K562 (cell line): ENCODE measurements around the gene SLC22A16. TPM values are rescaled to one million over a fixed set of nuclear protein-coding genes. Genes with fewer than 3 reads are reported as not detected.

Experiments
- ATAC-seq: fragments of 200-7000 bp; cut with Tn5 transposase; 3 replicates; pipeline ENCODE4 v1.9.1; 2020; ENCODE audit warnings: moderate library complexity
- BruUV-seq: library from RNA; stranded (reverse); fragments of 400-500 nt; replicated peaks from 2 replicates; lab custom pipeline; 2021; lab: Mats Ljungman, UMichigan
- CTCF ChIA-PET: fragments of 300-600 bp; formaldehyde crosslinking; extraction: SDS; loops from one replicate; lab custom pipeline; 2021; ENCODE audit warnings: low intra/inter-chr PET ratio; lab: Yijun Ruan, JAX
- POLR2A ChIA-PET: fragments of 300-600, 350-650 bp; sonication (Branson Sonifier 250); formaldehyde crosslinking; extraction: SDS; loops from one replicate; lab custom pipeline; 2021; ENCODE audit warnings: antibody characterized with exemption, inconsistent platforms; lab: Yijun Ruan, JAX
- DNase-seq, 4 experiments: peaks; one replicate each; pipeline versions ENCODE4 v3.0.0 to v3.0.0-alpha.2; 2011 to 2018; ENCODE audit warnings: low spot score in 3 of 4, mixed read lengths in 3 of 4; ENCODE audit errors: extremely low read depth in 1 of 4
- FAIRE-seq: peaks from 2 replicates; lab custom pipeline; 2011; peaks lifted over from hg19 to GRCh38; lab: Jason Lieb, UNC
- H2AFZ ChIP-seq: 2 replicates; pipeline ENCODE4 v1.6.0; 2011; ENCODE audit warnings: low read depth, low read length, control low read depth, inconsistent platforms
- H3K27ac ChIP-seq: fragments of 200-600 bp; 3 replicates; pipeline ENCODE4 v1.8.0; 2011; ENCODE audit warnings: low read depth, mild to moderate bottlenecking, control low read depth, inconsistent platforms, low read length, moderate library complexity, mixed read lengths; ENCODE audit errors: extremely low read depth
- H3K27me3 ChIP-seq, 2 experiments: fragments of 300-600 bp in 1 of 2; 2 replicates in 1 of 2; 3 replicates in 1 of 2; pipeline versions ENCODE4 v1.6.0 to v1.8.0; 2011; ENCODE audit warnings: inconsistent platforms in 2 of 2, low read length in 2 of 2, mild to moderate bottlenecking in 1 of 2, mixed read lengths in 1 of 2, moderate library complexity in 1 of 2; ENCODE audit not compliant: control insufficient read depth in 2 of 2, insufficient read depth in 2 of 2
- H3K36me3 ChIP-seq: fragments of 300-600 bp; 3 replicates; pipeline ENCODE4 v1.8.0; 2011; ENCODE audit warnings: mild to moderate bottlenecking, low read length, inconsistent platforms; ENCODE audit not compliant: control insufficient read depth, insufficient read depth
- H3K4me1 ChIP-seq, 2 experiments: fragments of 200-600 bp in 1 of 2; replicated peaks in 1 of 2; 2 replicates in 1 of 2; 3 replicates in 1 of 2; pipeline versions ENCODE4 v1.5.1 to v1.8.0; 2011; ENCODE audit warnings: inconsistent platforms in 2 of 2, low read length in 2 of 2, mild to moderate bottlenecking in 1 of 2, mixed read lengths in 1 of 2, moderate library complexity in 1 of 2; ENCODE audit not compliant: control insufficient read depth in 2 of 2, insufficient read depth in 2 of 2
- H3K4me2 ChIP-seq: 2 replicates; pipeline ENCODE4 v1.6.1; 2011; ENCODE audit warnings: low read length, control low read depth, inconsistent platforms, mixed read lengths; ENCODE audit not compliant: insufficient read depth
- H3K4me3 ChIP-seq: fragments of 200-600 bp; sonication (generic), shearing (Covaris generic); 2 replicates; pipeline ENCODE4 v1.5.1; 2016; ENCODE audit warnings: control low read depth, inconsistent platforms
- H3K79me2 ChIP-seq: fragments of 200-600 bp; 3 replicates; pipeline ENCODE4 v1.8.0; 2011; ENCODE audit warnings: low read length, inconsistent platforms; ENCODE audit not compliant: control insufficient read depth, insufficient read depth
- H3K9ac ChIP-seq, 2 experiments: 2 replicates each; pipeline versions ENCODE4 v1.6.0 to v1.6.1; 2011; ENCODE audit warnings: low read depth in 2 of 2, low read length in 2 of 2, control low read depth in 1 of 2, inconsistent platforms in 1 of 2, mild to moderate bottlenecking in 1 of 2, mixed read lengths in 1 of 2; ENCODE audit not compliant: insufficient read depth in 1 of 2
- H3K9me1 ChIP-seq: one replicate; pipeline ENCODE4 v1.6.0; 2011; ENCODE audit warnings: inconsistent platforms, mild to moderate bottlenecking, low read length, moderate library complexity; ENCODE audit not compliant: control insufficient read depth, insufficient read depth
- H3K9me3 ChIP-seq: replicated peaks from 2 replicates; pipeline ENCODE4 v1.5.1; 2011; ENCODE audit warnings: low read depth, low read length, inconsistent platforms; ENCODE audit not compliant: control insufficient read depth, insufficient read depth
- H4K20me1 ChIP-seq: replicated peaks from 2 replicates; pipeline ENCODE4 v1.6.1; 2011; ENCODE audit warnings: low read length, inconsistent platforms, mixed read lengths; ENCODE audit not compliant: control insufficient read depth, insufficient read depth
- BACH1 ChIP-seq: fragments of 200-800 bp; sonication (Bioruptor generic); IDR thresholded peaks from 2 replicates; pipeline ENCODE4 v1.6.1; 2016; ENCODE audit warnings: missing genetic modification characterization, missing compliant biosample characterization
- COPS2 ChIP-seq: fragments of 450-650 bp; conservative IDR thresholded peaks from 2 replicates; pipeline ENCODE4 v1.6.1; 2016; ENCODE audit warnings: mild to moderate bottlenecking, moderate library complexity
- EGR1 ChIP-seq: fragments of 450-650 bp; conservative IDR thresholded peaks from 2 replicates; pipeline ENCODE4 v1.6.1; 2017; ENCODE audit warnings: mild to moderate bottlenecking
- EHMT2 ChIP-seq: fragments of 450-650 bp; IDR thresholded peaks from 2 replicates; pipeline ENCODE4 v1.6.1; 2018; ENCODE audit warnings: antibody characterized with exemption
- EP400 ChIP-seq: fragments of 450-650 bp; IDR thresholded peaks from 2 replicates; pipeline ENCODE4 v1.6.1; 2017; ENCODE audit warnings: antibody characterized with exemption, mild to moderate bottlenecking, moderate library complexity
- HOXB6 ChIP-seq: fragments of 250-450 bp; sonication (Bioruptor Pico); IDR thresholded peaks from 2 replicates; pipeline ENCODE4 v1.5.1; 2022; ENCODE audit warnings: mild to moderate bottlenecking, borderline replicate concordance
- MCM3 ChIP-seq: fragments of 450-650 bp; IDR thresholded peaks from 2 replicates; pipeline ENCODE4 v1.6.1; 2016
- SOX6 ChIP-seq: fragments of 450-650 bp; IDR thresholded peaks from 2 replicates; pipeline ENCODE4 v1.6.1; 2014; ENCODE audit warnings: mild to moderate bottlenecking
- SRSF1 ChIP-seq: fragments of 200-400 bp; formaldehyde crosslinking; IDR thresholded peaks from 2 replicates; pipeline ENCODE4 v1.6.1; 2017; ENCODE audit warnings: mild to moderate bottlenecking, low read depth, low read length, moderate library complexity
- SUPT5H ChIP-seq: fragments of 450-650 bp; IDR thresholded peaks from 2 replicates; pipeline ENCODE4 v1.6.1; 2016
- ZBTB17 ChIP-seq: fragments of 450-650 bp; formaldehyde crosslinking; IDR thresholded peaks from 2 replicates; pipeline ENCODE4 v1.4.0; 2020; ENCODE audit warnings: mild to moderate bottlenecking
- ZFP30 ChIP-seq: fragments of 250-450 bp; sonication (Bioruptor Pico); IDR thresholded peaks from 2 replicates; pipeline ENCODE4 v1.8.0; 2022; ENCODE audit warnings: moderate library complexity, mild to moderate bottlenecking, inconsistent platforms, borderline replicate concordance
- ZNF785 ChIP-seq: fragments of 250-450 bp; sonication (Bioruptor Pico); IDR thresholded peaks from 2 replicates; pipeline ENCODE4 v1.4.0; 2020; ENCODE audit warnings: mild to moderate bottlenecking
- ZNF830 ChIP-seq: fragments of 250-450 bp; sonication (Bioruptor Pico); IDR thresholded peaks from 2 replicates; pipeline ENCODE4 v1.5.0; 2021; ENCODE audit warnings: mild to moderate bottlenecking
- WGBS: fragments of 100-300 bp; shearing (Covaris generic); methylation state at CpG from one replicate; pipeline ENCODE4 v1.1.6; 2016; ENCODE audit warnings: low coverage, mixed read lengths; ENCODE audit not compliant: insufficient coverage; ENCODE audit errors: missing lambda C conversion rate; 5-methylcytosine and 5-hydroxymethylcytosine counted together
- in situ Hi-C: fragments of 300-500 bp; cut with MboI; formaldehyde crosslinking; loops from 4 replicates; pipeline ENCODE4 v1.15.0; 2018; ENCODE audit warnings: inconsistent platforms, mixed read lengths
- intact Hi-C: fragments of 100-400 bp; cut with micrococcal nuclease; formaldehyde crosslinking; loops from 2 replicates; pipeline ENCODE4 v1.14.2; 2022
- polyA plus RNA-seq, 8 experiments: library from polyadenylated mRNA; depleted of rRNA in 4 of 8; stranded (reverse) in 5 of 8; unstranded in 3 of 8; fragments of >200 nt; fragmentation: Nextera tagmentation in 2 of 8; fragmentation: Illumina TruSeq in 1 of 8; extraction: Ambion mirVana in 2 of 8; extraction: Trizol in 1 of 8; gene quantifications; 2 replicates each; pipeline versions ENCODE4 v1.2.1 to v1.2.3, GENCODE V29; 2011 to 2014; ENCODE audit warnings: inconsistent platforms in 1 of 8, missing spikeins in 1 of 8
- total RNA-seq, 7 experiments: library from RNA; depleted of rRNA in 6 of 7; stranded (reverse); fragments of >200 nt in 6 of 7; fragmentation: Illumina TruSeq in 2 of 7; extraction: Trizol in 2 of 7; gene quantifications; 2 replicates each; pipeline versions ENCODE4 v1.2.1 to v1.2.3, GENCODE V29; 2011 to 2021; ENCODE audit warnings: low replicate concordance in 1 of 7
- TF ChIP-seq, protein P1 (sequence below): fragments of 450-650 bp; IDR thresholded peaks from 2 replicates; pipeline ENCODE4 v1.6.1; 2016; ENCODE audit warnings: mild to moderate bottlenecking, moderate library complexity

Gene SLC22A16
- total and polyA plus RNA-seq, 9 of the 15 experiments (the other 6 are each of a cell fraction or from before 2014, with no cell fraction given): not detected

DNA sequence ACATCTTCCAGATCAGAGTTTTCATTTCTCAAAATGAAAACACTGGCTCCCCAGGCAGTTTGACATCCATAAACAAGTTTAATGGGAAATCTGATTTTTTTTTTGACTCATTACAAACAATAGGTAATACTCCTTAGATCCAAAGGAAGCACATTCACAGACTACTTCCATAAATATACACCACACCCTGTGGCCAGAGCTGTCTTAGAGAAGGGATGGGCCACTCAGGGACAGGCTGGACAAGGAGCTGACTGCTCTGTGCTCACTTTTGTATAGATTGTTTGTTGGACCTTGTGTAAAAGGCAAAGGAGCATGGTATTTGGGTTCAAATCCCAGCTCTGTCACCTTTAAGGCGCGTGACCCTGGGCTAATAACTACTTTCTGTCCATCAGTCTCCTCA, 48.3 kb downstream of the SLC22A16 start:
- CTCF ChIA-PET: no interaction called here
- Histone ChIP-seq H4K20me1 (no peaks in the 10 kb centered on the region), H3K79me2 (no peaks in the 10 kb centered on the region), H3K9me3 (no peaks in the 10 kb centered on the region), H3K4me3 (no peak overlapping the region), H3K4me1 (no peaks in the 10 kb centered on the region), H3K9ac (no peak overlapping the region), H3K27ac (no peak overlapping the region), H2AFZ (no peak overlapping the region), H3K9me1 (no peaks in the 10 kb centered on the region), H3K4me2 (no peak overlapping the region), H3K36me3 (no peaks in the 10 kb centered on the region), H3K27me3 (peaks cover 19 to 47% of the 10 kb centered on the region in 2 experiments; a peak in 4 of 5 replicates)
- POLR2A ChIA-PET: no interaction called here
- BruUV-seq: no TSS peak
- no peak for FAIRE-seq
- DNase-seq: no peak
- no peak for TF ChIP-seq EP400
- TF ChIP-seq MCM3: no peak
- TF ChIP-seq, protein P1, sequence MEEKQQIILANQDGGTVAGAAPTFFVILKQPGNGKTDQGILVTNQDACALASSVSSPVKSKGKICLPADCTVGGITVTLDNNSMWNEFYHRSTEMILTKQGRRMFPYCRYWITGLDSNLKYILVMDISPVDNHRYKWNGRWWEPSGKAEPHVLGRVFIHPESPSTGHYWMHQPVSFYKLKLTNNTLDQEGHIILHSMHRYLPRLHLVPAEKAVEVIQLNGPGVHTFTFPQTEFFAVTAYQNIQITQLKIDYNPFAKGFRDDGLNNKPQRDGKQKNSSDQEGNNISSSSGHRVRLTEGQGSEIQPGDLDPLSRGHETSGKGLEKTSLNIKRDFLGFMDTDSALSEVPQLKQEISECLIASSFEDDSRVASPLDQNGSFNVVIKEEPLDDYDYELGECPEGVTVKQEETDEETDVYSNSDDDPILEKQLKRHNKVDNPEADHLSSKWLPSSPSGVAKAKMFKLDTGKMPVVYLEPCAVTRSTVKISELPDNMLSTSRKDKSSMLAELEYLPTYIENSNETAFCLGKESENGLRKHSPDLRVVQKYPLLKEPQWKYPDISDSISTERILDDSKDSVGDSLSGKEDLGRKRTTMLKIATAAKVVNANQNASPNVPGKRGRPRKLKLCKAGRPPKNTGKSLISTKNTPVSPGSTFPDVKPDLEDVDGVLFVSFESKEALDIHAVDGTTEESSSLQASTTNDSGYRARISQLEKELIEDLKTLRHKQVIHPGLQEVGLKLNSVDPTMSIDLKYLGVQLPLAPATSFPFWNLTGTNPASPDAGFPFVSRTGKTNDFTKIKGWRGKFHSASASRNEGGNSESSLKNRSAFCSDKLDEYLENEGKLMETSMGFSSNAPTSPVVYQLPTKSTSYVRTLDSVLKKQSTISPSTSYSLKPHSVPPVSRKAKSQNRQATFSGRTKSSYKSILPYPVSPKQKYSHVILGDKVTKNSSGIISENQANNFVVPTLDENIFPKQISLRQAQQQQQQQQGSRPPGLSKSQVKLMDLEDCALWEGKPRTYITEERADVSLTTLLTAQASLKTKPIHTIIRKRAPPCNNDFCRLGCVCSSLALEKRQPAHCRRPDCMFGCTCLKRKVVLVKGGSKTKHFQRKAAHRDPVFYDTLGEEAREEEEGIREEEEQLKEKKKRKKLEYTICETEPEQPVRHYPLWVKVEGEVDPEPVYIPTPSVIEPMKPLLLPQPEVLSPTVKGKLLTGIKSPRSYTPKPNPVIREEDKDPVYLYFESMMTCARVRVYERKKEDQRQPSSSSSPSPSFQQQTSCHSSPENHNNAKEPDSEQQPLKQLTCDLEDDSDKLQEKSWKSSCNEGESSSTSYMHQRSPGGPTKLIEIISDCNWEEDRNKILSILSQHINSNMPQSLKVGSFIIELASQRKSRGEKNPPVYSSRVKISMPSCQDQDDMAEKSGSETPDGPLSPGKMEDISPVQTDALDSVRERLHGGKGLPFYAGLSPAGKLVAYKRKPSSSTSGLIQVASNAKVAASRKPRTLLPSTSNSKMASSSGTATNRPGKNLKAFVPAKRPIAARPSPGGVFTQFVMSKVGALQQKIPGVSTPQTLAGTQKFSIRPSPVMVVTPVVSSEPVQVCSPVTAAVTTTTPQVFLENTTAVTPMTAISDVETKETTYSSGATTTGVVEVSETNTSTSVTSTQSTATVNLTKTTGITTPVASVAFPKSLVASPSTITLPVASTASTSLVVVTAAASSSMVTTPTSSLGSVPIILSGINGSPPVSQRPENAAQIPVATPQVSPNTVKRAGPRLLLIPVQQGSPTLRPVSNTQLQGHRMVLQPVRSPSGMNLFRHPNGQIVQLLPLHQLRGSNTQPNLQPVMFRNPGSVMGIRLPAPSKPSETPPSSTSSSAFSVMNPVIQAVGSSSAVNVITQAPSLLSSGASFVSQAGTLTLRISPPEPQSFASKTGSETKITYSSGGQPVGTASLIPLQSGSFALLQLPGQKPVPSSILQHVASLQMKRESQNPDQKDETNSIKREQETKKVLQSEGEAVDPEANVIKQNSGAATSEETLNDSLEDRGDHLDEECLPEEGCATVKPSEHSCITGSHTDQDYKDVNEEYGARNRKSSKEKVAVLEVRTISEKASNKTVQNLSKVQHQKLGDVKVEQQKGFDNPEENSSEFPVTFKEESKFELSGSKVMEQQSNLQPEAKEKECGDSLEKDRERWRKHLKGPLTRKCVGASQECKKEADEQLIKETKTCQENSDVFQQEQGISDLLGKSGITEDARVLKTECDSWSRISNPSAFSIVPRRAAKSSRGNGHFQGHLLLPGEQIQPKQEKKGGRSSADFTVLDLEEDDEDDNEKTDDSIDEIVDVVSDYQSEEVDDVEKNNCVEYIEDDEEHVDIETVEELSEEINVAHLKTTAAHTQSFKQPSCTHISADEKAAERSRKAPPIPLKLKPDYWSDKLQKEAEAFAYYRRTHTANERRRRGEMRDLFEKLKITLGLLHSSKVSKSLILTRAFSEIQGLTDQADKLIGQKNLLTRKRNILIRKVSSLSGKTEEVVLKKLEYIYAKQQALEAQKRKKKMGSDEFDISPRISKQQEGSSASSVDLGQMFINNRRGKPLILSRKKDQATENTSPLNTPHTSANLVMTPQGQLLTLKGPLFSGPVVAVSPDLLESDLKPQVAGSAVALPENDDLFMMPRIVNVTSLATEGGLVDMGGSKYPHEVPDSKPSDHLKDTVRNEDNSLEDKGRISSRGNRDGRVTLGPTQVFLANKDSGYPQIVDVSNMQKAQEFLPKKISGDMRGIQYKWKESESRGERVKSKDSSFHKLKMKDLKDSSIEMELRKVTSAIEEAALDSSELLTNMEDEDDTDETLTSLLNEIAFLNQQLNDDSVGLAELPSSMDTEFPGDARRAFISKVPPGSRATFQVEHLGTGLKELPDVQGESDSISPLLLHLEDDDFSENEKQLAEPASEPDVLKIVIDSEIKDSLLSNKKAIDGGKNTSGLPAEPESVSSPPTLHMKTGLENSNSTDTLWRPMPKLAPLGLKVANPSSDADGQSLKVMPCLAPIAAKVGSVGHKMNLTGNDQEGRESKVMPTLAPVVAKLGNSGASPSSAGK: no peak
- TF ChIP-seq COPS2: no peak
- TF ChIP-seq SOX6: no peak
- TF ChIP-seq ZNF830 (CRISPR knock-in tag): no peak
- no peak for TF ChIP-seq ZBTB17
- TF ChIP-seq ZFP30 (CRISPR knock-in tag): no peak
- TF ChIP-seq SUPT5H: no peak
- no peak for TF ChIP-seq EHMT2
- TF ChIP-seq SRSF1: no peak
- TF ChIP-seq ZNF785: no peak
- no peak for TF ChIP-seq HOXB6
- no peak for TF ChIP-seq BACH1 (tag)
- no peak for TF ChIP-seq EGR1
- no peak for ATAC-seq
- WGBS: 7% methylated on average over 2 of the region's 2 CpGs
- in situ Hi-C loops: no loop called here
- intact Hi-C loops: no loop called here
